ENCODE data around the gene KCNMA1. TPM values are rescaled to one million over a fixed set of nuclear protein-coding genes. Genes with fewer than 3 reads are reported as not detected.

Gene KCNMA1
- total and polyA plus RNA-seq, 10 of the 15 experiments (the other 5 are each of a cell fraction or from before 2014, with no cell fraction given): 8.5 to 77.0 (median 21.3) TPM

DNA sequence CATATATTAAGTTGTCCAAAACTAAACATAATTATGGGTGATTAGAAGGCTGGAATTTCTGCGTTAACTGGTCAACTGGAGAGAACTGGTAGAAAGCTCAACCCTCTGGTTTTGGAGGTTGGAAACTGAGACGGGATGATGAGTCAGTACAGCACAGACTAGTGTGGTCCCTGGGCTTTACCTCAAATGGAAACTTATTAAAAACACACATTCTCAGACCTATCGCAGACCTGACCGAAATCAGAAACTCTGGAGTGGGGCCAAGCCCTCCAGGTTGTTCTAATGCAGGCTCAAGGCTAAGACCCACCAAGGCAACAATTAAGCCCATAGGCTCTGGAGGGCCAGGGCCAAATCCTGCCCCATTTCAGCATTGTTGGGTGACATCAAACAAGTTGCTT, 136.9 kb downstream of the KCNMA1 start (continued):
- TF ChIP-seq, protein P1, sequence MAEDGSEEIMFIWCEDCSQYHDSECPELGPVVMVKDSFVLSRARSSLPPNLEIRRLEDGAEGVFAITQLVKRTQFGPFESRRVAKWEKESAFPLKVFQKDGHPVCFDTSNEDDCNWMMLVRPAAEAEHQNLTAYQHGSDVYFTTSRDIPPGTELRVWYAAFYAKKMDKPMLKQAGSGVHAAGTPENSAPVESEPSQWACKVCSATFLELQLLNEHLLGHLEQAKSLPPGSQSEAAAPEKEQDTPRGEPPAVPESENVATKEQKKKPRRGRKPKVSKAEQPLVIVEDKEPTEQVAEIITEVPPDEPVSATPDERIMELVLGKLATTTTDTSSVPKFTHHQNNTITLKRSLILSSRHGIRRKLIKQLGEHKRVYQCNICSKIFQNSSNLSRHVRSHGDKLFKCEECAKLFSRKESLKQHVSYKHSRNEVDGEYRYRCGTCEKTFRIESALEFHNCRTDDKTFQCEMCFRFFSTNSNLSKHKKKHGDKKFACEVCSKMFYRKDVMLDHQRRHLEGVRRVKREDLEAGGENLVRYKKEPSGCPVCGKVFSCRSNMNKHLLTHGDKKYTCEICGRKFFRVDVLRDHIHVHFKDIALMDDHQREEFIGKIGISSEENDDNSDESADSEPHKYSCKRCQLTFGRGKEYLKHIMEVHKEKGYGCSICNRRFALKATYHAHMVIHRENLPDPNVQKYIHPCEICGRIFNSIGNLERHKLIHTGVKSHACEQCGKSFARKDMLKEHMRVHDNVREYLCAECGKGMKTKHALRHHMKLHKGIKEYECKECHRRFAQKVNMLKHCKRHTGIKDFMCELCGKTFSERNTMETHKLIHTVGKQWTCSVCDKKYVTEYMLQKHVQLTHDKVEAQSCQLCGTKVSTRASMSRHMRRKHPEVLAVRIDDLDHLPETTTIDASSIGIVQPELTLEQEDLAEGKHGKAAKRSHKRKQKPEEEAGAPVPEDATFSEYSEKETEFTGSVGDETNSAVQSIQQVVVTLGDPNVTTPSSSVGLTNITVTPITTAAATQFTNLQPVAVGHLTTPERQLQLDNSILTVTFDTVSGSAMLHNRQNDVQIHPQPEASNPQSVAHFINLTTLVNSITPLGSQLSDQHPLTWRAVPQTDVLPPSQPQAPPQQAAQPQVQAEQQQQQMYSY (CRISPR knock-in tag; IDR thresholded peaks at IDR 0.05): no peak
- TF ChIP-seq, protein P2, sequence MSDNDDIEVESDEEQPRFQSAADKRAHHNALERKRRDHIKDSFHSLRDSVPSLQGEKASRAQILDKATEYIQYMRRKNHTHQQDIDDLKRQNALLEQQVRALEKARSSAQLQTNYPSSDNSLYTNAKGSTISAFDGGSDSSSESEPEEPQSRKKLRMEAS (IDR thresholded peaks at IDR 0.05; ENCODE audit: low read depth, low read length): no peak
- TF ChIP-seq HDAC2 (IDR thresholded peaks at IDR 0.05) (no peak), NR2C2 (IDR thresholded peaks at IDR 0.05; ENCODE audit: borderline replicate concordance, control insufficient read depth, insufficient read length, low read depth) (no peak), BMI1 (IDR thresholded peaks at IDR 0.05; ENCODE audit: borderline replicate concordance) (no peak), EZH2 (IDR thresholded peaks at IDR 0.05; ENCODE audit: borderline replicate concordance, control insufficient read depth, low read depth, low read length) (no peak), NR2F1 (conservative IDR thresholded peaks at IDR 0.05) (no peak), SREBF2 (IDR thresholded peaks at IDR 0.05; ENCODE audit: low read length) (no peak), MTA3 (IDR thresholded peaks at IDR 0.05; ENCODE audit: borderline replicate concordance, low read length) (no peak), ZSCAN29 (IDR thresholded peaks at IDR 0.05) (no peak), CHD2 (IDR thresholded peaks at IDR 0.05; ENCODE audit: borderline replicate concordance, low read depth, low read length) (no peak), NFYB (IDR thresholded peaks at IDR 0.05; ENCODE audit: insufficient read depth, low read depth, low read length) (no peak), JUNB (IDR thresholded peaks at IDR 0.05) (peak; percentile 61), ZNF384 (IDR thresholded peaks at IDR 0.05; ENCODE audit: borderline replicate concordance, low read depth, low read length) (no peak), NFIC (IDR thresholded peaks at IDR 0.05; ENCODE audit: low read depth, low read length) (peak; percentile 74; the same call in 1 of the 2 replicates), RBBP5 (conservative IDR thresholded peaks at IDR 0.05) (no peak), ESRRA (IDR thresholded peaks at IDR 0.05; ENCODE audit: low read length) (no peak), TCF3 (IDR thresholded peaks at IDR 0.05; ENCODE audit: borderline replicate concordance, insufficient read depth, low read depth, low read length) (no peak)
- TF ChIP-seq, protein P3, sequence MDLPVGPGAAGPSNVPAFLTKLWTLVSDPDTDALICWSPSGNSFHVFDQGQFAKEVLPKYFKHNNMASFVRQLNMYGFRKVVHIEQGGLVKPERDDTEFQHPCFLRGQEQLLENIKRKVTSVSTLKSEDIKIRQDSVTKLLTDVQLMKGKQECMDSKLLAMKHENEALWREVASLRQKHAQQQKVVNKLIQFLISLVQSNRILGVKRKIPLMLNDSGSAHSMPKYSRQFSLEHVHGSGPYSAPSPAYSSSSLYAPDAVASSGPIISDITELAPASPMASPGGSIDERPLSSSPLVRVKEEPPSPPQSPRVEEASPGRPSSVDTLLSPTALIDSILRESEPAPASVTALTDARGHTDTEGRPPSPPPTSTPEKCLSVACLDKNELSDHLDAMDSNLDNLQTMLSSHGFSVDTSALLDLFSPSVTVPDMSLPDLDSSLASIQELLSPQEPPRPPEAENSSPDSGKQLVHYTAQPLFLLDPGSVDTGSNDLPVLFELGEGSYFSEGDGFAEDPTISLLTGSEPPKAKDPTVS (IDR thresholded peaks at IDR 0.05; ENCODE audit: low read depth, low read length): no peak
- TF ChIP-seq, protein P4, sequence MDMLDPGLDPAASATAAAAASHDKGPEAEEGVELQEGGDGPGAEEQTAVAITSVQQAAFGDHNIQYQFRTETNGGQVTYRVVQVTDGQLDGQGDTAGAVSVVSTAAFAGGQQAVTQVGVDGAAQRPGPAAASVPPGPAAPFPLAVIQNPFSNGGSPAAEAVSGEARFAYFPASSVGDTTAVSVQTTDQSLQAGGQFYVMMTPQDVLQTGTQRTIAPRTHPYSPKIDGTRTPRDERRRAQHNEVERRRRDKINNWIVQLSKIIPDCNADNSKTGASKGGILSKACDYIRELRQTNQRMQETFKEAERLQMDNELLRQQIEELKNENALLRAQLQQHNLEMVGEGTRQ (IDR thresholded peaks at IDR 0.05; ENCODE audit: borderline replicate concordance, low read depth, low read length): no peak
- TF ChIP-seq, protein P5, sequence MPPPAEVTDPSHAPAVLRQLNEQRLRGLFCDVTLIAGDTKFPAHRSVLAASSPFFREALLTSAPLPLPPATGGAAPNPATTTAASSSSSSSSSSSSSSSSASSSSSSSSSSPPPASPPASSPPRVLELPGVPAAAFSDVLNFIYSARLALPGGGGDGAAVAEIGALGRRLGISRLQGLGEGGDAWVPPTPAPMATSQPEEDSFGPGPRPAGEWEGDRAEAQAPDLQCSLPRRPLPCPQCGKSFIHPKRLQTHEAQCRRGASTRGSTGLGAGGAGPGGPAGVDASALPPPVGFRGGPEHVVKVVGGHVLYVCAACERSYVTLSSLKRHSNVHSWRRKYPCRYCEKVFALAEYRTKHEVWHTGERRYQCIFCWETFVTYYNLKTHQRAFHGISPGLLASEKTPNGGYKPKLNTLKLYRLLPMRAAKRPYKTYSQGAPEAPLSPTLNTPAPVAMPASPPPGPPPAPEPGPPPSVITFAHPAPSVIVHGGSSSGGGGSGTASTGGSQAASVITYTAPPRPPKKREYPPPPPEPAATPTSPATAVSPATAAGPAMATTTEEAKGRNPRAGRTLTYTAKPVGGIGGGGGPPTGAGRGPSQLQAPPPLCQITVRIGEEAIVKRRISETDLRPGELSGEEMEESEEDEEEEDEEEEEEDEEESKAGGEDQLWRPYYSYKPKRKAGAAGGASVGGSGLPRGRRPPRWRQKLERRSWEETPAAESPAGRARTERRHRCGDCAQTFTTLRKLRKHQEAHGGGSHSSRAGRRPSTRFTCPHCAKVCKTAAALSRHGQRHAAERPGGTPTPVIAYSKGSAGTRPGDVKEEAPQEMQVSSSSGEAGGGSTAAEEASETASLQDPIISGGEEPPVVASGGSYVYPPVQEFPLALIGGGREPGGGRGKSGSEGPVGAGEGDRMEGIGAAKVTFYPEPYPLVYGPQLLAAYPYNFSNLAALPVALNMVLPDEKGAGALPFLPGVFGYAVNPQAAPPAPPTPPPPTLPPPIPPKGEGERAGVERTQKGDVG (CRISPR knock-in tag; IDR thresholded peaks at IDR 0.05): no peak
